HG03565 (cell line): ENCODE measurements around the gene BIN2.
"Not testable (repeated sequence)": the region's sequence is repeated elsewhere in the genome, so short reads cannot be mapped to it uniquely, and the experiment has no call there.

ENCODE experiments used
- ATAC-seq: cut with Tn5 transposase; IDR thresholded peaks from one replicate; pipeline ENCODE4 v1.9.1; 2021; ENCODE audit warnings: mild to moderate bottlenecking, moderate library complexity; ENCODE audit not compliant: unreplicated experiment

The BIN2 gene

DNA sequence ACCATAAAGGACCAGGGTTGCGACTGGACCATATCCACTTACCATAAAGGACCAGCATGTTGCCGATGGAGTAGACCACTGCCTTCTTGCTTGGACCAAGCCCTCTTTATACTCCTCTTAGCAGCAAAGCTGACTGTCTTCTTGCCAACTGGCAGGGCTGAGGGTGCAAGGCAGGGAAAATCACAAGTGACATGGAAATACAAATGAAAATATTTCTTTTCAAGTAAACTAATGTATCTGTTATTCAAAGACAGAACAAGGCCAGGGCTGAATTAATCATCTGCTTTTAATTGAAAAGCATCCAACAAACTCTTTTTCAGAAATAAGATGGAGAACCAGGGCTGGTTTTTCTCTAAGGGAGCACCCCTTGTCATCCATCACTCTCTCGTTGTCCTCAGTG is 22.6 kb upstream of the BIN2 start, which contains the start of gene CELA1:
Gene CELA1 (minus strand): TSS at position 99 of the 400 bp plus-strand sequence. CDS start 41 bp downstream, at position 58.
- no peak for ATAC-seq

DNA sequence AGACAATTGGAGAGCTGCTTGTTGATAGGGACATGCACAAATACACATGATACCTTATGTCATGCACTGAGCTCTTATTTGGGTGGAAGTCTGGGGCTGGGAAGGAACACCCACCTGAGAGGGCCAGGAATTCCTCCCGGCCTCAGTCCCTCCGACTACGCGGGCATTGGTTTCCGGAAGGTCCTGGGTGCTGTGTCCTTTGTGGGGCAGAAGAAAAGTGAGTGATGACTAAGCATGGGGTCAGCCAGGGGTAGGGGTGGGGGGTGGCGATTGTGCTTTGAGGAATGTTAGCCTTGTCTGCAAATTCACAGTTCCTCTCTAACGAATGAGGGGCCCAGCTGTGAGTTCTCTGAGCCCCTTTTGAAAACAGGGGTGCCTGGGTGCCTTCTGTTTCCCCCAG is 21.7 kb upstream of the BIN2 start:
- ATAC-seq, result no peak

DNA sequence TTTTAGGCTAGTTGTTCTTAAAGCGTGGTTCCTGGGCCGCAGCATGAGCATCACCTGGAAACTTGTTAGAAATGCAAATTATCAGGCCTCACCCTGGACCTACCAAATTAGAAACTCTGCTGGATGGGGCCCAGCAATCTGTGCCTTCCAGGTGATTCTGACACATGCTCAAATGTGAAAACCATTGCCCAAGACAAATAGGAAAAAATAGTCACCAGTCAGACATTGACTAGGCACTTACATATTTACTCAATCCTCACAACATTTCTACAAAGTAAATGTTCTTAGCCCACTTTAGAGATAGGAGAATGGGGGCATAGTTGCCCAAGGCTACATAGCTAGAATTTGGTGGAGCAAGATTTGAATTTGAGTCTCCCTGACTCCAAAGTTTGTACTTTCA is 19.2 kb upstream of the BIN2 start:
- ATAC-seq, result no peak

DNA sequence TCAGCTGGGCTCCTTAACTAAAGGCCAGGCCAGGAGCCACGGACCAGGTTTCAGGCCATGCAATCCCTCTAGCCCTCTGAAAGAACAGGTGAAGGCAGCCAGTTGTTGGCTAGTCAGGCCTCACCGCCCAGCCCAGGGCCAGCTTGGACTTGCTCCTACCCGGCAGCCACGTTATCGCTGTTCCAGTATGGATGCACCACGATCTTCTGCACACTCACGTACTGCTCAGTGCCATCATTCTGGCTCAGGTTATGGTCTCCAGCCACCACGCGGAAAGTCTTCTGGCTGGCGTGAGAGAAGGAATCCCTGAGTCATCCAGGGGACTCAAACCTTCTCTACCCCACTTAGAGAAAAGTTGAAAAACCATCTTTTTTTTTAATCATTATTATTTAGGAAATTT is 18.4 kb upstream of the BIN2 start:
- no peak for ATAC-seq

DNA sequence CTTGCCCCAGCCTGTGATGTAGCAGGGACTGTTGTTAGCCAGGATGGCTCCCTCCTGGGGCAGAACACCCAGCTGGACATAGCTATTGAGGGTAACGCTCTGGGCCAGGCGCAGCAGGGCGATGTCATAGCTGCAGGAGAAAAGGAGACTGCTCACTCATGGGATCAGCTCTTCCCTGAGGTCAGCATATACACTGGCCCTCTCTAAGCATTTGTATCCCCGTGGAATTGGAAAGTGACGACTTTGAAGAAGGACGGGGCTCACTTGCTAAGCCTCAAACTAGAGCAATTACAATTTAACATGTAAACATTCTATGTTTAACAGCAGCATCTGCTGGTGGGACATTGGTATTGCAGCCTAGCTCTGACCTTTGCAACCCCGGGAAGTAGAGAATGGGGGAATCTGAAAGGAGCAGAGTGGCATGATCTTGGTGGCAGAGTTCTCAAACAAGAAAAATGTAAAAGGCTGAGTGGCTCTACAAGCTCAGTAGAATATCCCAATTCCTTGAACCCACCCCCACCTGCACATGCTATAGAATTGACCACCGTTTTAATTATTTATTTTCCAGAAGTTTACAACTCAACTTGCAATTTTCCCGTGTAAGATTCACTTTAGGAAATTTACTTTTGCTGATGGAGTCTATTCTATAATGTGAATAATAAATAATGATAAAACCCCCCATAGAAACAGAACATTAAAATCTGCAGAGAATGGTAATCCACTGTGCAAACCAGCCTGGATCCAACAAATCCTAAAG is 17.5 kb upstream of the BIN2 start:
- no peak for ATAC-seq

DNA sequence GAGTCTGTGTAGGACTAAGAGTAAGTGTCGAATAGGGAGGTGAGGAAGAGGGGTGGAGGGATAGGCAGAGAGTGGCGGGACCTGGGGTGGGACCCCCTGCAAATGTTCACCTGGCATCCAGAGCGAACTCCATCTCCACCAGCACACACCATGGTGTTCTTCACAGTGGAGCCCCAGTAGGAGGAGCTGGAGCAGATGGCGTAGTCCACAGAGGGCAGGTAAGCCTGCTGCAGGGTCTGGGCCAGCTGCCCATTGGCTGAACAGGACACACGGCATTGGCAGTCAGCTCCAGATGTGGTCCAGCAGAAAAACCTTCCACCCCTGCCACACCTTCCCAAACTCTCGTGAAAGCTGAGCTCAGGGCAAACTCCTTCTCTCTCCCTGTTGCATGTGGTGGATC is 15.8 kb upstream of the BIN2 start:
- no peak for ATAC-seq

DNA sequence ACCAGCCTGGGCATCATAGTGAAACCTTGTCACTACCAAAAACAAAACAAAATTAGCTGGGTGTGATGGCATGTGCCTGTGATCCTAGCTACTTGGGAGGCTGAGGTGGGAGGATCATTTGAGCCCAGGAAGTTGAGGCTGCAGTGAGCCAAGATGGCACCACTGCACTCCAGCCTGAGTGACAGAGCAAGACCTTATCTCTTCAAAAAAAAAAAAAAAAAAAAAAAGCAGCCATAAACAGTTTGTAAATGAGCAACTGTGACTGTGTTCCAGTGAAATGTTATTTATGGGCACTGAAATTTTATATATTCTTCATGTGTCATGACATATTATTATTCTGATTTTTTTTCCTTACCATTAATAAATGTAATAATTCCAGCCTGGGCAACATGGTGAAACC is 13.4 kb upstream of the BIN2 start:
- not testable (repeated sequence) for ATAC-seq

DNA sequence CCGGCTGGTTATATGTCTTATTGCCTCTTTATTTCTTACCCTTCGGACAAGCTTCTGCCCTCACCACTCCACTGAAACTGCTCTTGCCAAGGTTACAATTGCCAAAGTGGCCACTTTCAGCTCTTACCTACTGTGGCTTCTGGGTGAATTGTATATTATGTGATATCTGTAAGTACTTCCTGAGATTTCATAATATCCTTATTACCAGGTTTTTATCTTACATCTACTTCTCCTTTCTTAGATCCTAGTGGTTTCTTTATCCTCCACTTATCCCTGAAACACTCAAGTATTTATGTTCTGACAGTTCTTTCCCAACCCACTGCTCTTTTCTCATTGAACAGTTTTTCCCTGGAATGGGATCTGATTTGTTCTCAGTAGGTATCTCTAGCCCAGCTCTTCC is 12.0 kb upstream of the BIN2 start:
- ATAC-seq, result no peak

DNA sequence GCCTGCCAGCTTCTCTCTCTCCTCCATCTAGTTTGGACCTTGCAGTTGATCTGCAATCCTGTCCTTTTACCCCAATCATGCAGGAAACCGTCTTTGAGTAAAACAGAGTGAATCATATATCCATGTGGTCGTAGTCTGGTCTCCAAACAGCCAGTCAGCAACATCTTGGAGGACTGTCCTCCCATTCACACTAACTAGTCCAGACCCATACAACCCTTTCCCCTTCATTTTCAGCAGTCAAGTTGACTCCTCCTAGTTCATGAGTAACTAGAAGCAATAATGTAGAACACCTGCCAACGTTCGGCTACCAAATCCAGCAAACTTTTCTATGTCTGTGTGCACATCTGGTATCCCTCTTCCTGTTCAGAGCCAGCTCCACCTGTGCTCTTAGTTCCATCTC is 10.8 kb upstream of the BIN2 start:
- no peak for ATAC-seq

DNA sequence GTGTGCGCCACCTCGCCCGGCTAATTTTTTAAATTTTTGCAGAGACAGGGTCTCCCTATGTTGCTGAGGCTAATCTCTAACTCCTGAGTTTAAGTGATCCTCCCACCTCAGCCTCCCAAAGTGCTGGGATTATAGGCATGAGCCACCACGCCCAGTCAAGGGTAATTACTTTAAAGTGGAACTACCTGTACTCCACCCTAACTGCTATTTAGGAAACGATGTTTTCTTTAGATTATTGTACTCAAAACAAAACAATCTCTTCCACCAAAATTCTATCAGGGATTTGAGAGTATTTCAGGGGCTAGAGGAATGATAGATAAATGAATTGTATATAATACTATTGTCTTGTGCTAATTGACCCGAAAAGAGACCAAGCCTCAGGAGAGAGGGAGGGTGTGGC is 9.6 kb upstream of the BIN2 start:
- ATAC-seq, result no peak

DNA sequence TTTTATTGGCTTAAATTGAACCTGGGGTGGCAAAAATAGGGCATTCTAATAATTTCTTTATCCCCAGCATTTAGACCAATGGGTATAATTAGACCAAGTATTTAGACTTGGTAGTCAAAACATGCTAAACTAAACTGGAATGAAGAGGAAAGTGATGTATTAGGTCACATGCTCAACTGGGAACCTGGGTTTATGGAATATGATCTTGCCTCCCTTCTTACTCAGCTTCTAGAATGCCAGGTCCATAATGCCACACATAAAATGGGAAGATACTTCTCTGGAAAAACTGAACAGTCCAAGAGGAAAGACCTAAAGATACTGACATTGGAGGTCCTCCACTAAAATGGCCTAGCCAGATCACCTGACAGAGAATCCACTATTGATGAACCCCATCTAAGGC is 6.2 kb upstream of the BIN2 start:
- ATAC-seq, result no peak

DNA sequence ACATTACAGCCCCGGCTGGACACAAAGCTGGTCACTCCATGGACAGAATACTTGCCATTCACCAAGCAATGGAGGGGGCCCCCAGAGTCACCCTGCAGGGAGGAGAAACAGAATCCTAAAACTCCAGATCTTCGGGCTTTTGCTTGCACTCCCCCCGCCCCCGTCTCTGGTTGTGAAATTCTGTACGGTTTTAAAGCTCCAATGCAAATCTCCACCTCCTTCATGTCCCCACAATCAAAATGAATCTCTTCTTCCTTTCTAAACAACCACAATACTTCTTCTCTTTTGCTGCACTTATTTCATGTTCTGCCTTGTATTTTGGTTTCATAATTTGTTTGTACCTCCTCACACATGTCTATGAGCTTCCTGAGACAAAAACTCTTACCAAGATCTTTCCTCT is 5.8 kb upstream of the BIN2 start:
- no peak for ATAC-seq

DNA sequence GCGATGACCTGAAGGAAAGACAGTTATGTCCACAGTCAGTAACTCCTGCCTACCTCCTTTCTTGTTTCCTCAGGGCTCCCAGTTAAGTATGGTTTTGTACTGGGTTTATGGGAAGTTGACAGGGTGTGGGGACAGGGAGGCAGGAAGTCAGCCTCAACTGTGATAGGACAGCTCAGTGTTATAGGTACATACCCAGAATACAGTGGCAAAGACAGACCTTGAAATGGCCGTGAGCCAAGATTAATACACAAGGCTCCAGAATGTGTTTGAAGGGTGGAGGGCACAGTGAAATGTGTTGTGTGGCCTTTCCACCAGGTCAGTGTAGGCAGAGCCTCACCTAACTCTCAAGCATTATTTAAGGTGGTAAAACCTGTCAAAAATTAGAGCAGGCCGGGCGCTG is 4.6 kb upstream of the BIN2 start:
- ATAC-seq, result no peak

DNA sequence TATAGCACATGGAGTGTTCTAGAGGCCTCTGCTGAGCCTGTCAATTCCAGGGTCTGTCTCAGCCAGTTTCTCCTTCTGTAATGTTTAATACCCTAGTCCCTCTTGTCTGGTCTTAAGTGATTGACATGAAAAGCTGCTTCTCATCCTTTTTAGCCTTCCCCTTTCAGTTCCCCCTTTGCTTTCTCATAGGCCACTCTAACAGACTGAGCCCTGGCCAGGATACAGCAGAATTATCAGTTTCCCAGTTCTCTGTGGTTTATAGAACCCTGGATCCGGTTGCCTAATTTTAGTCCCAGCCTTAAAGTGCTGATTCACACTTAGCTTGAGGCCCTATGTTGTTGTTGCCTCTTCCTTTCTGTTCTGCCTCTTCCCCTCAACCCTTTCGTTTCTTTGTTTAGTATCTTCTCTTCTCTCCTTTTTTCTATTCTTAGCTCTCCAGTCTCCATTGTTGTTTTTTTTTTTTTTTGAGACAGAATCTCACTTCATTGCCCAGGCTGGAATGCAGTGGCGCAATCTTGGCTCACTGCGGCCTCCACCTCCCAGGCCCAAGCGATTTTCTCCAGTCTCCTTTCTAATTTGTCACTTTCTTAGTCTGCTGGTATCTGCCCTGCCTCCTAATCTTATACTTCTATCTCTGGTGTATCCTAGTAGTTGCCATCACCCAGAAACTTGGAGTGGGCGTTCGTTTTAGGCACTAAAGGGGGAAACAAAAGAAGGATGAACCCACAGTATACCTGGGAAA is 2.9 kb upstream of the BIN2 start:
- ATAC-seq, result no peak

DNA sequence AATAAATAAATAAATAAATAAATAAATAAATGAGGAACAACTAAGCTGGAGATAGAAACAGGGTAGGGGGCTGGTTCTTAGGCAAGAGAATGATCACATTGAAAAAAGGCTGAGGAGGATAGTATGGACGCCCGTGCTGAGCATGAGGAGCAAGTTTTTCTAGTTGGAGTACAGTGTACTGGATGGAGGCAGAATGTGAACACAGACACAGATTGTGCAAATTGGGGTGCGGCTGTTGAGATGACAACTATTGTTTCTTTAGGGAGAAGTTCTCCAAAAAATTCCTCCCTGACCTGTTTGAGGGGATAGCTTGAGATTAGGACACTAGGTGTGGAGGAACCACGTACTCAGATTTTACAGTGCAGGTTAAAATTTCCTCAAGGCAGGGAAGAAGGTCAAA is 979 bp upstream of the BIN2 start:
- no peak for ATAC-seq

DNA sequence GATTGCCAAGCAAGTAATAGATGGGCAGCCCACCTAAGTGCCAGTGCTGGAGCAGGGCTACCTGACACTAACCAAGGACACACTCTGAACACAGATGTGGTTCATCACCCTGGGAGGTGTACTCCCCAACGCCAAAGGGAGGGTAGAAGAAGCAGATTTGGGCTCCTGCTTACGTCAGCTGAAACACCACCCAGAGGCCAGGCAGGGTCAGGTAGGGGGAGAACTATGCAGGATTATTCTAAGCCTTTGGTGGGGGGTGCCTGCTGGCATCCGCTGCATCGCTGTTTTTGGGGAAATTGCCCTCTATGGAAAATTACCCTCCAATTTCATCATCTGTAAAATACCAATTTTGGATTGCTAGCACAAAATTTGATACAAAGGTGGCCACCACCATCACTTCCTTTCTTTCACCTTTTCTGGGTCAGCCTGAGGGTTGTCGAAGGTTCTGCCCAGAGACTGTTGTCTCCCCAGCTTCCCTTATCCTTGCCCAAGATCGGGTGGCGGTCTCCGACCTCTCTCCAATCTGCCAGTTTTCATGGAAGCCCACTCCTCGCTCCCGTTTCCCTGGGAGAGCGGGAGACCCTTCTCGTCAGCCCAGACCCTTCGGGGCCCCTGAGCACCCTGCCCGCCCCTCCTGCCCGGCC is 535 bp downstream of the BIN2 start:
- no peak for ATAC-seq

DNA sequence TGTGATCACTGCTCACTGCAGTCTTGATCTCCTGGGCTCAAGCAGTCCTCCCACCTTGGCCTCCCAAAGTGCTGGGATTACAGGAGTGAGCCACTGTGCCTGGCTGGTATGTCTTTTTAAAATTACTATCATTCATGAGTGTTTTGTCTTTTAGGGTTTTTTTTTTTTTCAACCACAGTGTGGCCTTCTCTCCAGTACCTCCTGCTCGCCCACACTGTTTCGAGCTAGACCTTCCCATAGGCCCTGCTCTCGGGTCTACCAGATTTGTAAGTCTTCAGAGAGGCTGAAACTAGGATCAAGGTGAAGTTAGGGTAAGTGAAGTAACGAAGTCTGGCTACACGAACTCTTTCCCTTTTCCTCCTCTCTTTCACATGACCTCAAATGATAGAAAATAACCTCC is 1.5 kb downstream of the BIN2 start:
- ATAC-seq, result no peak

DNA sequence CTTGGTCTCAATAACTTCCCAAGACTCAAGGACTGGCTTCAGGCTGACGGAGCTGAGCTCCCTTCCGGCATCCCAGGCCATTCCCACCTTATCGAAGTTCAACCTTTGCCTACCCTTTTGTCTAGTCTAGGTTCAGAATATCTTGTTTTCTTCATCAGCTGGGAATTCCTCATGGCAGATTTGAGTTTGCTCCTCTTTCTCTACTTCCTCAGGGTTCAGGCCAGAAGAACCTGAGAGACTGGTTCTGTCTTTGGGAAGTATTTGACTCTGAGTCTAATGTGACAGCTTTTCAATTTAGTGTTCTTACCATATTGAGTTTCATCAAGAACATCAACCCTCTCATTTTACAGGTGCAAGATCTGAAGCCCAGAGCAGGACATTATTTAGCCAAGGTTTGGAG is 2.1 kb downstream of the BIN2 start:
- no peak for ATAC-seq

DNA sequence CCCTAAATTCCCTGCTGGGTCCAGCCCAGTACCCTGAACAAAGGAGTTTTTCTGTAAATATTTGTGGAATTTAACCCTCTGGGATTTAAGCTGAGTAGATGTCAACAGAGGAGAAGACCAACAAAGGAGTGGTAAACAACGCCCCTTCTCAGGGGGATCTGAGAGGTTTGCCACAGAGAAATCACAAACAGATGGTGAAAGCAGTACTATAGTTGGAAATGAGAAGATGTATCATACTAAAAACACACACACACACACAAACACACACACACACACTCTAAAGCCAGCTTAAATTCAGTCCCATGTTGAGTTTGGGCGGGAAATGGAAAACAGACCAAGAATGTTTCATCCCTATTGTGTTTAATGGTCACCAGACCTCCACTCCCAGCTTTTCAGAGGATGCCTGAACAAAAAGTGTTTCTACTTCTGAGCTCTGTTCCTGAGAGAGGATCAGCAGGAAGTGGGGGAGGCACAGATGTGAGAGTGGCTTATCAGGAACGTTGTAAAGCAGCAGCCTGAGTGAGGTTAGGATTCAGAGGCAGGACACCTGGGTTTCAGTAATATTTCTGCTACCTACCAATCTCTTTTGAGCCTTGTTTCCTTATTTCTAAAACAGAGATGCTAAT is 3.2 kb downstream of the BIN2 start:
- ATAC-seq, result no peak

DNA sequence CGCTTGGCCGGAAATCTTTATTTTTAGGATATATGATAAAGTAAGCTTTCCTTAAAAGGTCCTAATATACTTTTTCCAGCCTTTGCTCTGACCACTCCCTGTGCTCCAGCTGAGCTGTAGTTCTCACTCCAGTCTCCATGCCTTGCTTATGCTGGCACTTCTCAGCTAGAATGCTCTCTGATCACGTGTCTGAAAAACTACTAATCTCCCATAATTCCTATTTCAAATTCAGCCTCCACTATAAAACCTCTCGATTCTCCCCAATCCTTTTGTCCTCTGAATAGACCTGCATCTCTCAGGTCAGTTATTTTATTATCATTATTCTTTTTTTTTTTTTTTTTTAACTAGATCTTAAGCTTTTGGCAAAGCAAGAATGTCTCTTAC is 3.7 kb downstream of the BIN2 start:
- ATAC-seq, result no peak

DNA sequence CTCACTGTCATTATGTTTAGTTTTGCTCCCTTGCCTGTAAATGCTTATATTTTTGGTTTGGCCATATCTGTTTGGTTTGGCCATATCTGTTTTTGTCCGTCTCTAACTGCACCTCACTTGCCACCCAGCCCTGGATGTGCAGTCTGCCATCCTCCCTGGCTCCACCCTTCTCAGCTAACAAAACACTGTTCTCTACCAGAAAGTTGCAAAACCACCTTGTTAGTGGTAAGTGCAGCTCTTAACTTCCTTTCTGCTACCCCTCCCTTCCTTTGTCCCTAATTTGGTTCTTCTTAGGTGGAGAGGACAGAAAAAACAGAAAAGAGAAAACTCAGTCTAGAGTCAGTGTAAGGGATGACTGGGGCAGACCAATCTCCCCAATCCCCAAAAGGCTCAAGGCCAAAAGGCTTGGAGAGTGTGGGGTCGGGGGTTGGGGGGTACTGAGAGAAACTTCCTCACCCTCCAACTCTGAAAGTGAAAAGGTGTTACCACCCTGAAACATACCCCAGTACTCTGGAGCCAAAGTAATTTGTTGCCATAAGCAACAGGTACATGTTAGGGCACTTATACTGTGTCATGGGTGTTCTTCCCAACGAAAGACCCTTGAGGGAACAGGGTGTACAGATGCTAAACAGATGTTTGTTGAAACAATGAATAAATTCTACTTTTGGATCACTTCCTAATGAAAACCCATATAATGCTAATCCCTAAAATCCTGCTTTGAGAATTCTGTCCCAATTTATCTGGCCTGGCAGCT is 5.0 kb downstream of the BIN2 start:
- no peak for ATAC-seq
